K562 (cell line): Measurements from ENCODE around the gene TIGAR. TPM values are rescaled to one million over a fixed set of nuclear protein-coding genes. Genes with fewer than 3 reads are reported as not detected.

ENCODE experiments used
- BCOR ChIP-seq: fragments of 450-650 bp; IDR thresholded peaks from 2 replicates; pipeline ENCODE4 v1.6.1; 2016
- CREBBP ChIP-seq: IDR thresholded peaks from one replicate; pipeline ENCODE4 v1.6.1; 2012; ENCODE audit warnings: low read depth, mild to moderate bottlenecking, control low read depth, inconsistent platforms, low read length
- FOXA3 ChIP-seq, 2 experiments: fragments of 450-650 bp in 1 of 2; sonication (generic) in 1 of 2; formaldehyde crosslinking; IDR thresholded peaks in 1 of 2; conservative IDR thresholded peaks in 1 of 2; 2 replicates each; pipeline versions ENCODE4 v1.4.0 to v1.8.0; 2020 to 2022; ENCODE audit warnings: mild to moderate bottlenecking in 2 of 2, missing genetic modification reagents in 1 of 2
- GATA2 ChIP-seq: sonication (generic); formaldehyde crosslinking; IDR thresholded peaks from 2 replicates; pipeline ENCODE4 v1.4.0; 2020; ENCODE audit warnings: mild to moderate bottlenecking, missing genetic modification reagents
- HNRNPK ChIP-seq: fragments of 200-400 bp; formaldehyde crosslinking; IDR thresholded peaks from one replicate; pipeline ENCODE4 v1.6.1; 2018; ENCODE audit warnings: mild to moderate bottlenecking, low read depth, low read length; ENCODE audit not compliant: poor library complexity, severe bottlenecking
- MXD1 ChIP-seq: fragments of 250-450 bp; sonication (Bioruptor Pico); IDR thresholded peaks from 2 replicates; pipeline ENCODE4 v1.8.0; 2021; ENCODE audit warnings: borderline replicate concordance, mild to moderate bottlenecking, moderate library complexity; ENCODE audit not compliant: poor library complexity, severe bottlenecking
- MYBL2 ChIP-seq, 2 experiments: fragments of 450-650 bp in 1 of 2; sonication (generic) in 1 of 2; formaldehyde crosslinking in 1 of 2; IDR thresholded peaks; 2 replicates each; pipeline versions ENCODE4 v1.6.1 to v1.8.1; 2017 to 2022; ENCODE audit warnings: borderline replicate concordance in 1 of 2, inconsistent platforms in 1 of 2, low read depth in 1 of 2, mild to moderate bottlenecking in 1 of 2, missing genetic modification reagents in 1 of 2, moderate library complexity in 1 of 2
- SMAD4 ChIP-seq: fragments of 250-450 bp; sonication (Bioruptor Pico); conservative IDR thresholded peaks from 2 replicates; pipeline ENCODE4 v1.8.0; 2021; ENCODE audit warnings: inconsistent platforms, mild to moderate bottlenecking, moderate library complexity
- SPI1 ChIP-seq: IDR thresholded peaks from 2 replicates; pipeline ENCODE4 v1.6.1; 2011; ENCODE audit warnings: low read depth, low read length, control low read depth, borderline replicate concordance
- SRF ChIP-seq, 2 experiments: fragments of 250-450, 450-650 bp in 1 of 2; sonication (Bioruptor Pico) in 1 of 2; sonication (generic) in 1 of 2; formaldehyde crosslinking; IDR thresholded peaks; 2 replicates each; pipeline versions ENCODE4 v1.5.0 to v1.5.1; 2020 to 2022; ENCODE audit warnings: mild to moderate bottlenecking in 1 of 2, missing genetic modification reagents in 1 of 2
- SRSF1 ChIP-seq: fragments of 200-400 bp; formaldehyde crosslinking; IDR thresholded peaks from 2 replicates; pipeline ENCODE4 v1.6.1; 2017; ENCODE audit warnings: mild to moderate bottlenecking, low read depth, low read length, moderate library complexity
- ZFX ChIP-seq: sonication (generic); formaldehyde crosslinking; IDR thresholded peaks from 2 replicates; pipeline ENCODE4 v1.8.0; 2022; ENCODE audit warnings: mild to moderate bottlenecking, missing genetic modification reagents, moderate library complexity
- polyA plus RNA-seq, 8 experiments: library from polyadenylated mRNA; depleted of rRNA in 4 of 8; stranded (reverse) in 5 of 8; unstranded in 3 of 8; fragments of >200 nt; fragmentation: Nextera tagmentation in 2 of 8; fragmentation: Illumina TruSeq in 1 of 8; extraction: Ambion mirVana in 2 of 8; extraction: Trizol in 1 of 8; gene quantifications; 2 replicates each; pipeline versions ENCODE4 v1.2.1 to v1.2.3, GENCODE V29; 2011 to 2014; ENCODE audit warnings: inconsistent platforms in 1 of 8, missing spikeins in 1 of 8
- total RNA-seq, 7 experiments: library from RNA; depleted of rRNA in 6 of 7; stranded (reverse); fragments of >200 nt in 6 of 7; fragmentation: Illumina TruSeq in 2 of 7; extraction: Trizol in 2 of 7; gene quantifications; 2 replicates each; pipeline versions ENCODE4 v1.2.1 to v1.2.3, GENCODE V29; 2011 to 2021; ENCODE audit warnings: low replicate concordance in 1 of 7
- TF ChIP-seq, protein P1 (sequence below): sonication (generic); formaldehyde crosslinking; IDR thresholded peaks from 2 replicates; pipeline ENCODE4 v1.8.0; 2022; ENCODE audit warnings: mild to moderate bottlenecking, low read depth, missing genetic modification reagents
- TF ChIP-seq, protein P2 (sequence below): fragments of 250-450 bp; sonication (Bioruptor Pico); IDR thresholded peaks from 2 replicates; pipeline ENCODE4 v1.4.0; 2020
- TF ChIP-seq, protein P3 (sequence below): IDR thresholded peaks from 2 replicates; pipeline ENCODE4 v1.6.1; 2016; ENCODE audit warnings: missing genetic modification characterization, missing compliant biosample characterization
- TF ChIP-seq, protein P4 (sequence below): fragments of 450-650 bp; formaldehyde crosslinking; IDR thresholded peaks from 2 replicates; pipeline ENCODE4 v1.4.0; 2020; ENCODE audit warnings: mild to moderate bottlenecking, mixed read lengths
- TF ChIP-seq, protein P5 (sequence below): sonication (generic); IDR thresholded peaks from 2 replicates; pipeline ENCODE4 v1.6.1; 2016
- TF ChIP-seq, protein P6 (sequence below): fragments of 450-650 bp; IDR thresholded peaks from one replicate; pipeline ENCODE4 v1.6.1; 2018; ENCODE audit warnings: mild to moderate bottlenecking, moderate library complexity; ENCODE audit not compliant: partially characterized antibody

TIGAR gene
- total and polyA plus RNA-seq, 9 of the 15 experiments (the other 6 are each of a cell fraction or from before 2014, with no cell fraction given) = 0.11 to 1.0 (median 0.53) TPM; not detected in 2

DNA sequence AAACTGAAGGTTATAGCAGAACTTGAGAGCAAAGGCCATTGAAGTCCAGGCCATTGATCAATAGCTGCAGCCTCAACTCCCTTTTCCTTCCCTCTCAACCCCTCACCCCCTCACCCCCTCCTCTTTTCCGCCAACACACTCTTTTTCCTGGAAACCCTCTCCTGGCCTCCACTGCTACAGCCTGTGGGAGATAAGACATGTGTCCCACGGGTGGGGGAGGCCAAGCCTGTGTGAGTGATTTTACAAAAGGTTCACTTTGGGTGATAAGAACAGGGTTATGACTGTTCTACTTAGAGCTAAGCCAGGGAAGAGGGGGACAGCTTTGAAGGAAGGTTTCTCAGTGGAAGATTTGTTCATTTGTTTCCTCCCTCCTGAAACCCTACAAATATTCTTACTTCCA, 67.6 kb downstream of the TIGAR start (continued):
- TF ChIP-seq CREBBP (no peak), SMAD4 (CRISPR knock-in tag) (peak; percentile 70; the same call in 1 of the 2 replicates), SRF (CRISPR knock-in tag; IDR thresholded peaks at IDR 0.05) (no peak), FOXA3 (CRISPR knock-in tag; conservative IDR thresholded peaks at IDR 0.05 in 1 of 2, IDR thresholded peaks at IDR 0.05 in 1 of 2) (no peak), BCOR (no peak), MXD1 (CRISPR knock-in tag) (no peak), GATA2 (peak; percentile 77), MYBL2 (IDR thresholded peaks at IDR 0.05; ENCODE audit: low read depth) (no peak), MYBL2 (CRISPR knock-in tag; IDR thresholded peaks at IDR 0.05; ENCODE audit: borderline replicate concordance) (no peak), SRSF1 (no peak), HNRNPK (no peak), ZFX (CRISPR knock-in tag) (no peak), SPI1 (no peak)
- TF ChIP-seq, protein P1, sequence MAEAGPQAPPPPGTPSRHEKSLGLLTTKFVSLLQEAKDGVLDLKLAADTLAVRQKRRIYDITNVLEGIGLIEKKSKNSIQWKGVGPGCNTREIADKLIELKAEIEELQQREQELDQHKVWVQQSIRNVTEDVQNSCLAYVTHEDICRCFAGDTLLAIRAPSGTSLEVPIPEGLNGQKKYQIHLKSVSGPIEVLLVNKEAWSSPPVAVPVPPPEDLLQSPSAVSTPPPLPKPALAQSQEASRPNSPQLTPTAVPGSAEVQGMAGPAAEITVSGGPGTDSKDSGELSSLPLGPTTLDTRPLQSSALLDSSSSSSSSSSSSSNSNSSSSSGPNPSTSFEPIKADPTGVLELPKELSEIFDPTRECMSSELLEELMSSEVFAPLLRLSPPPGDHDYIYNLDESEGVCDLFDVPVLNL (CRISPR knock-in tag) = no peak
- TF ChIP-seq, protein P2, sequence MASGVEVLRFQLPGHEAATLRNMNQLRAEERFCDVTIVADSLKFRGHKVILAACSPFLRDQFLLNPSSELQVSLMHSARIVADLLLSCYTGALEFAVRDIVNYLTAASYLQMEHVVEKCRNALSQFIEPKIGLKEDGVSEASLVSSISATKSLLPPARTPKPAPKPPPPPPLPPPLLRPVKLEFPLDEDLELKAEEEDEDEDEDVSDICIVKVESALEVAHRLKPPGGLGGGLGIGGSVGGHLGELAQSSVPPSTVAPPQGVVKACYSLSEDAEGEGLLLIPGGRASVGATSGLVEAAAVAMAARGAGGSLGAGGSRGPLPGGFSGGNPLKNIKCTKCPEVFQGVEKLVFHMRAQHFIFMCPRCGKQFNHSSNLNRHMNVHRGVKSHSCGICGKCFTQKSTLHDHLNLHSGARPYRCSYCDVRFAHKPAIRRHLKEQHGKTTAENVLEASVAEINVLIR (CRISPR knock-in tag) = no peak
- TF ChIP-seq, protein P3, sequence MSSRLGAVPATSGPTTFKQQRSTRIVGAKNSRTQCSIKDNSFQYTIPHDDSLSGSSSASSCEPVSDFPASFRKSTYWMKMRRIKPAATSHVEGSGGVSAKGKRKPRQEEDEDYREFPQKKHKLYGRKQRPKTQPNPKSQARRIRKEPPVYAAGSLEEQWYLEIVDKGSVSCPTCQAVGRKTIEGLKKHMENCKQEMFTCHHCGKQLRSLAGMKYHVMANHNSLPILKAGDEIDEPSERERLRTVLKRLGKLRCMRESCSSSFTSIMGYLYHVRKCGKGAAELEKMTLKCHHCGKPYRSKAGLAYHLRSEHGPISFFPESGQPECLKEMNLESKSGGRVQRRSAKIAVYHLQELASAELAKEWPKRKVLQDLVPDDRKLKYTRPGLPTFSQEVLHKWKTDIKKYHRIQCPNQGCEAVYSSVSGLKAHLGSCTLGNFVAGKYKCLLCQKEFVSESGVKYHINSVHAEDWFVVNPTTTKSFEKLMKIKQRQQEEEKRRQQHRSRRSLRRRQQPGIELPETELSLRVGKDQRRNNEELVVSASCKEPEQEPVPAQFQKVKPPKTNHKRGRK = no peak
- TF ChIP-seq, protein P4, sequence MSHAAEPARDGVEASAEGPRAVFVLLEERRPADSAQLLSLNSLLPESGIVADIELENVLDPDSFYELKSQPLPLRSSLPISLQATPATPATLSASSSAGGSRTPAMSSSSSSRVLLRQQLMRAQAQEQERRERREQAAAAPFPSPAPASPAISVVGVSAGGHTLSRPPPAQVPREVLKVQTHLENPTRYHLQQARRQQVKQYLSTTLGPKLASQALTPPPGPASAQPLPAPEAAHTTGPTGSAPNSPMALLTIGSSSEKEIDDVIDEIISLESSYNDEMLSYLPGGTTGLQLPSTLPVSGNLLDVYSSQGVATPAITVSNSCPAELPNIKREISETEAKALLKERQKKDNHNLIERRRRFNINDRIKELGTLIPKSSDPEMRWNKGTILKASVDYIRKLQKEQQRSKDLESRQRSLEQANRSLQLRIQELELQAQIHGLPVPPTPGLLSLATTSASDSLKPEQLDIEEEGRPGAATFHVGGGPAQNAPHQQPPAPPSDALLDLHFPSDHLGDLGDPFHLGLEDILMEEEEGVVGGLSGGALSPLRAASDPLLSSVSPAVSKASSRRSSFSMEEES (CRISPR knock-in tag) = no peak
- TF ChIP-seq, protein P5, sequence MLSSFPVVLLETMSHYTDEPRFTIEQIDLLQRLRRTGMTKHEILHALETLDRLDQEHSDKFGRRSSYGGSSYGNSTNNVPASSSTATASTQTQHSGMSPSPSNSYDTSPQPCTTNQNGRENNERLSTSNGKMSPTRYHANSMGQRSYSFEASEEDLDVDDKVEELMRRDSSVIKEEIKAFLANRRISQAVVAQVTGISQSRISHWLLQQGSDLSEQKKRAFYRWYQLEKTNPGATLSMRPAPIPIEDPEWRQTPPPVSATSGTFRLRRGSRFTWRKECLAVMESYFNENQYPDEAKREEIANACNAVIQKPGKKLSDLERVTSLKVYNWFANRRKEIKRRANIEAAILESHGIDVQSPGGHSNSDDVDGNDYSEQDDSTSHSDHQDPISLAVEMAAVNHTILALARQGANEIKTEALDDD = no peak
- TF ChIP-seq, protein P6, sequence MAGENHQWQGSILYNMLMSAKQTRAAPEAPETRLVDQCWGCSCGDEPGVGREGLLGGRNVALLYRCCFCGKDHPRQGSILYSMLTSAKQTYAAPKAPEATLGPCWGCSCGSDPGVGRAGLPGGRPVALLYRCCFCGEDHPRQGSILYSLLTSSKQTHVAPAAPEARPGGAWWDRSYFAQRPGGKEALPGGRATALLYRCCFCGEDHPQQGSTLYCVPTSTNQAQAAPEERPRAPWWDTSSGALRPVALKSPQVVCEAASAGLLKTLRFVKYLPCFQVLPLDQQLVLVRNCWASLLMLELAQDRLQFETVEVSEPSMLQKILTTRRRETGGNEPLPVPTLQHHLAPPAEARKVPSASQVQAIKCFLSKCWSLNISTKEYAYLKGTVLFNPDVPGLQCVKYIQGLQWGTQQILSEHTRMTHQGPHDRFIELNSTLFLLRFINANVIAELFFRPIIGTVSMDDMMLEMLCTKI = no peak
